HG02884 (cell line): Measurements from ENCODE around the gene PDCD4.
"Not testable (repeated sequence)": the region's sequence is repeated elsewhere in the genome, so short reads cannot be mapped to it uniquely, and the experiment has no call there.

Experiments
- ATAC-seq: cut with Tn5 transposase; IDR thresholded peaks from one replicate; pipeline ENCODE4 v1.9.1; 2021; ENCODE audit warnings: mild to moderate bottlenecking, moderate library complexity; ENCODE audit not compliant: unreplicated experiment

The PDCD4 gene

DNA sequence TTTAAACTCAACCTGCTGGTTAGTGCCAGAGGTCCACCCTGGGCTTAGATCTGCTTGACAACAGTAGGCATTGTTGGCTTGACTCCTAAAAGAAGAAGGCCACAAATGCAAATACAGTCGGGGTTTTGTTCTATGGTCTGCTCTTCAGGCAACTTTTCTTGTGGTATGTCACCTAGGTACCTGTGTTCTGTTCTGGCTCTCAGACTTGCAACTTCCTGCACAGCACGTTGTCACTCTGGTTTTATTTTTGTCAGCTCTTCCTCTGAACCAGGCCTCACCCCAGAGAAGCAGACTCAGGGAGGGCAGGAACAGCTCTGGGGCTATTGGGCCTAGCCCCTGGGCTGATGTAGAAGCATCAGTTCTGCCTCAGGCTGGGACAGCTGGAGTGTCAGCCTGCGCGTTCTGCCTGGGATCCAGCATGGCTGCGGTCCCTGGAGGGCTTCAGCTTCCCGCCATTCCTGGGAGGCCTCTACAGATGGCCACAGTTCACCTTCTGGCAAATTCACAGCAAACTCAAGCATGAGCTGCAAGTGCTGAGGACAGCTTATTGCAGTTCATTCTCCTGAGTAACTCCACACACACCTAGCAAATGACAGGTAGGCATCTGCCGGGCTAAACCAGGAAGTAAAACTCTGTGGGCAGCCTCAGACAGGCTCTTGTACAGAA is 11.0 kb upstream of the PDCD4 start:
- ATAC-seq, result peak; percentile 34

DNA sequence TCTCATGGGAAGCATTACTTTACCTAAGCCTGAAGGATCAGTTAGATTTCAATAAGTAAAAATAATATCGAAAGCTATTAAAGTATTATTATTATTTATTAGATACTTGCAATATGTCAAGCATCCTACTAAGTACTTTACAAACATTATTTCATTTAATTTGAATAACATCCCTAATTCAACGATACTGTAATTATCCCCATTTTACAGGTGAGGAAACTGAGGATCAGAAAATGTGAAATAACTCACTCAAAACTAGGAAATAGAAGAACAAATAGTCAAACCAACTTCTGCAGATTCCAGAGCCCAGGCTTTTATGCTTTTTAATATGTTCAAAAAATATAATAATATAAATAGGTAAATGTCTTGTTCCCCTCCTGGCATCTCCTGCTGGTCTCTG is 10.3 kb upstream of the PDCD4 start:
- no peak for ATAC-seq

GRCh38 chr10:110861930-110862649 is 9.6 kb upstream of the PDCD4 start:
- no peak for ATAC-seq

DNA sequence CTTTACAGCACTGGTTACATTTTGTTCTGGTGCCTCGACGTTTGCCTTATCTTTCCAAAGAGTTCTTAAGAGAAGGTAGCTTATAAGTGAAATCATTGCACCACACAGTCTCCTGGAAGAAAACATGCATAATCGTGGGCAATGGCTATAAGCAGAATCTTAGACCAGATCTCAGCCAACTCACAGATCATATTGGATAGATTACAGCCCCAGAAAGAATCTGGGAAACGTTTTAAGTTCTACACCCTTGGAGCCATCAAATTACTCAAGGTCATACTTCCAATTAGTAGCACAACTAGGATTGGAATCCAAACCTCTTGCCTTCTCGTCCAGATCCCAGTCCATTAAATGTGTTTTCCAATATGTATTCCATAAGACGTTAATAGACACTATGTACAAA is 8.8 kb upstream of the PDCD4 start:
- no peak for ATAC-seq

- ATAC-seq, result no peak
These were observed 8.4 kb upstream of the PDCD4 start for GRCh38 chr10:110863361-110863760.

GRCh38 chr10:110863956-110864355 is 7.8 kb upstream of the PDCD4 start:
- ATAC-seq, result no peak

- ATAC-seq, result peak; percentile 56
These were observed 7.0 kb upstream of the PDCD4 start for GRCh38 chr10:110864662-110865140.

- no peak for ATAC-seq
These were observed 6.4 kb upstream of the PDCD4 start for GRCh38 chr10:110865186-110865808.

DNA sequence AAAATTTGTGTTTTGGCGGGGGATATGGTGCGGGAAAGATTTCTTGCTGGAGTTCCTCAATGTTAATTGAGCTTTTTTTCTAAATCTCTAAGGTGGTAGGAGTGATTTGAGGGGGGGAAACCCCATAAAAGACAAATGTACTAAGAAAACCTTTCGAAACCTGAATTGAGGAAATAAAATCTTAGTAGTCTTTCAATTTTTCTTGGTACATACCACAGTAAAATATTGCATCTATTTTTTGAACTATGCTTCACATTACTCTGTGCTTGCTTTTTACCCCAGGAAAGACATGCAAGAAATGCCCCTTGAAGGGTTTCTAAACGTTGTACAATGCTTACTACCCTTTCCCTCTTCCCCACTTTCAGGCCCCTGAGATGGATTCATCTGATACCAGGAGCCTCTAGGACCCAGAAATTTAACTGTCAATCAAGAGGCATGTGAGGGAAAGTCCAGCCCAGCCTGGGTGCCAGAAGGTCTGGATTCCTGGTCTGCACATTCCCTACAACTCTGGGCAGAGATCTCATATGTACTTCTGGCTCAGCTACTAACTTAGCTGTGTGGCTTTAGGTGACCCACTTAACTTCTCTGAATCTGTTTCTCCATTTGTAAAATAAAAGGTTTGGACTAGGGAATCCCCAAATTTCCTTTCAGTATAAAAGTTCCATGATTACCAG is 5.8 kb upstream of the PDCD4 start:
- no peak for ATAC-seq

DNA sequence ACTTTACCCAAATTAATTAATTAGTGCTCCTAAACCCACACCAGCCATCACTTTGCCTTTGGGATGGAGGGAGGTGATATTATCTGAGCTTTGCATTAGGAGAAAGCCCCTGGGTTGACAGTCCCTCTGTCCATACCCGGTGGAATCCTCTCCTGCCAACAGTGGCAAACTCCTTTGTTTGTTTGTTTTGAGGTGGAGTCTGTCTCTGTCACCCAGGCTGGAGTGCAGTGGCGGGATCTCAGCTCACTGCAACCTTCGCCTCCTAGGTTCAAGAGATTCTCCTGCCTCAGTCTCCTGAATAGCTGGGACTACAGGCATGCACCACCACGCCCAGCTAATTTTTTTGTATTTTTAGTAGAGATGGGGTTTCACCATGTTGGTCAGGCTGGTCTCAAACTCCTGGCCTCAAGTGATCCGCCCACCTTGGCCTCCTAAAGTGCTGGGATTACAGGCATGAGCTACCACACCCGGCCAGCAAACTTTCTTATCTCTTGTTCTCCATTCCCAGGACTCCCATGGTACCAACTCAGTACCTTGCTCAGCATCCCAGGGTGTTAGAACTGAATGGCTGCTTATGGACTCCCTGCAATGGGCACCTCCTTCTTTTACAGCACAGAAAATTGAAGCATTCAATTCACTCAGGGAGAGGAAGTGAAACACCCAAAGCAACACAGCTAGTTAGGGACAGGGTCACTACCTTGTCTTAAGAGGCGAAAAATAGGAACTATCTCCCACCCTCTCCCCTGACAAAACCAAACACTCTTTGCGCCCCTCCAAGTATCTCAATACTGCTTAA is 4.5 kb upstream of the PDCD4 start:
- ATAC-seq, result not testable (repeated sequence)

DNA sequence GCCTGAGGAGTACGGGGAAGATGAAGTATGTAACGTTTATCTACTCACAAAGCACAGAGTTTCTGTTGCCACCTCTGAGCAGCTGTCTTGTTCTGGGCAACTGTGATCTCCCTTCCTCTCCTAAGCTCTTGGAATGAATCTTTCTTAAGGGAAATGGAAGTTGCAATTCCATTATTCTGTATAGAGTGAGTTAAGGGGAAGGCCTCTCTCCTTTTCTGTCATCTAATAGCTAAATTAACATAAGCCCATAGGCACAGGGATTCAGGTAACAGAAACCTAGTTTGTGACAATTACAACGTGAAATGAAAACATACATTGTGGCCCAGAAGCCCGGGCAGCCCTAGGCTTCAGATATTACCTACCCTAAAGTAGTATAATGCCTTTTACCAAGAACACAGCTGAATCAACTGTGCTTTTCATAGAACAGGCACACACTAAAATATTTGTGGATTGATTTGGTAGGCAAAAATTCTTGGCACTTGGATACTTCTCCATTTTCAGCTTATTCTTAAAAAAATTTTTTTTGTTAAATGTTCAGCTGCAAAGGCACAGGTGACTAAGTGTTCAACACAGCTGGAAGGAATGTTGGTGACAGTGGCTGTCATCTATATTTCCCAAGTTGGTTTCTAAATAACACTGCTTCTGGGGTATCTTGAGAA is 3.8 kb upstream of the PDCD4 start:
- no peak for ATAC-seq

GRCh38 chr10:110868981-110869380 is 2.7 kb upstream of the PDCD4 start:
- no peak for ATAC-seq

DNA sequence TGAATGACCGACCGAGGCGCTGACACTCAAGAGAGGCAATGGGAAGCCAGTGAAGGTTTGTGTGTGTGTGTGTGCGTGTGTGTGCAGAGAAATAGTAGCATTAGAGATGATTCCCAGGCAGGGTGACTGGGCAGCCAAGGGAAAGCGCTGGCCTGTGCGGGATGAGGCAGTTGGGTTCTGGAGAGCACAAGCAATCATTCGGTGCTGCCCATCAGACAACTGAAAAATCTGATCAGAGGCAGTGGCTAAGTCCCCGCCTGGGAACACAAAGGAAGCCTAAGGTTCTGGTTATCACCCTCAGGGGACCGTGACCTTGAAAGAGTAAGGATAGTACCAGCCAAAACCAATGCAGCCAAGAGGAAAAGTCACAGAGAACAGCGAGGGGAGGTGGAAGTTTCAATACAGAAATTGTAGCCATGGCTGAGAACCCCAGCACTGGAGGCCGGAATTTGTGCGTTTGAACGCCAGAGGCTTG is 868 bp upstream of the PDCD4 start:
- no peak for ATAC-seq

DNA sequence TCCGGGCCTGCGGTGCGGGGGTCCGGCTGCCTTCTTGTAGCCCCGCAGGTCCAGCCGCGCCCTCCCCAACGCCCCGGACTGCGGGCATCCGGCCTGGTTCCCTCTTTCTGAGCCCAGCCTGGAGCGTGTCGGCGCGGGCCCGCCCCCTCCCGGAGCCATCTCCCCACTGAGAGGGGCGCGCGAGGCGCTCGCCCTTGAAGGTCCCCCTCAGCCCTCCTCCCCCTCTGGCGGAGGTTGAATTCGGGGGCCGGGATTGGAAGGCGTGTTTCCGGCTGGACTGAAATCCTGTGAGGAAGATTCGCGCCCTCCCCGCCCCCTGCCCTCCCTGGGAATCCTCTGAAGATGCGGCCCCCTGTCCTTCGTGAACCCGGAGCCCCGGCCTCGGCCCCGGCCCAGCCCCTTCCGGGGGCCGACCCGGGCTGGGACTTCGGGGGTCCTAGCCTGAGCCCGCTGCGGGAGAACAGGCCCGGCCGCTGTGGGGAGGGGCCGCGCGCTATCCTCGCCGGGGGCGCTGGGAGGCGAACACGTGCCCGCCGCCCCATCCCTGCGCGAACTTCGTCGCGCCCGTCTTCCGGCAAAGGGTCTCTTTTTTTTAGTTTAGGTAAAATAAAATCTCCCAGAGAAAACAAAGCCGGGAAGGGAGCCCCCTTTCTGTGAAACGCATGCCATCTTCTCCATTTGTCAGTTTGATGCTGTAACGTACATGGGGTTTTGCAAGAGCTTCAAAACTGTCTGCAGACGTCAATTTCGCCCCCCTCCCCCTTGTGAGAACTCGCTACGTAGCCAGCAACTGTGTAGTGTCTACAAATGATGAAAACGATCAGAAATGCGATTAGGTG is 636 bp downstream of the PDCD4 start:
- ATAC-seq, result peak; percentile 34

DNA sequence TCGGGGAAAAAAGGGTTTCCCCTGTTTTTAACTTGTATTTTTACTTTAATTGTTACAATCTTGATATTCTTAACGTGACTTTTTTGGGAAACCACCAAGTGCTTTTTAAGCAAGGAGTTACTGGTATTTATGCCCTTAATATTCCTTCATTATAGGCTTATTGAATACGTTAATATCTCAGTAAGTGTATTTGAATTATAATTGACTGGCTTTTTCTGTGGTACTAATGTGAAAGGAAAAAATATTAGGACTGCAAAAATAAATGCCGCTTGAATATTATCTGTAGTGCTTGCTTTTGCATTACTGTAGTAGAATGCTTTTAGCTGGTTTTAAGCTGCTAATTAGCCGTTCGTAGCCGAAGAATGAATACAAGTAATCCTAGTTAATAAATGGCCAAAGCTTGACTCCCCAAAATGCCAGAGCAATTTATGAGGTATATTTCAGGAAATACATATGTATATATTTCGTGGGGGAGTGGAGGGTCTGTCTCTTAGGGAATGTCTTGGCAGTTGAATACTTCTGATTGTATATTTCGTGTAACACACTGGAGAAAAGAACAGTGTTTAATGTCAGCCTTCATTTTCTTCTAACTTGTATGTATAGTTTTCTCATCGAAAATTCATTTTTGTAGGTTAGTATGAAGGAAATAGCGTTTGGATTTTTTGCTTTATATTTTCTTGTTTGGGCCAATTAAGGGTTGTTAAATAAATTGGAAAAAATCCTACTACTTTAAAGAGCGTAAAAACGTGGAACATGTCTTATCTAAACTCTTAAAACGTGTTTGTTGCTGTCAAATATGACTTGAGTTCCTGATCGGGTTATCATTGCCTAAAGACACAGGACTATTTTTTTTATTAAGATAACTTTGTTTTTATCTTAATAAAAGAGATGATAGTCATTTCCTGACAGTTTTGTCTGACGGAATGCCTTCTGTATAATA is 1.5 kb downstream of the PDCD4 start:
- no peak for ATAC-seq

DNA sequence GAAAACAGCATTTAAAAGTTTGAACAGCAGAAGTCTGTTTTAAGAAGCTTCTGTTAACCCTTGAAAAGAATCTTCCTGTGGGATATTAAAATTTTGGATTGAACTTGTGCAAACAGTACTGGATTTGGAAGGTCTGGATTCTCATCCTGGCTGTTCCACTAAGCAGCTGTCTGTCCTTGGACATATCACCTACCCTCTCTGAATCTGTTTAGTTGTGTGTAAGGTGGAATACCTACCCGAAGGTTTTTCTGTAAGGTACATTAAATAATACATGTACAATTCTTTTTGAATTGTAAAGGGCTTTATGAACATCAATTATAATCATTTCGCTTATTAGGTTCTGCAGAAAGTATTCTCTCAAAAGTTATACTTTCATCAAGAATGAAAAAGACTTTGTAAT is 2.2 kb downstream of the PDCD4 start:
- ATAC-seq, result no peak

- no peak for ATAC-seq
These were observed 4.3 kb downstream of the PDCD4 start for GRCh38 chr10:110876000-110876399.

- ATAC-seq, result no peak
These were observed 5.1 kb downstream of the PDCD4 start for GRCh38 chr10:110876788-110877187.
